ENCODE measurements around the gene CCL23. TPM values are rescaled to one million over a fixed set of nuclear protein-coding genes. Genes with fewer than 3 reads are reported as not detected.

CCL23 gene
- total RNA-seq, 1 experiment from 2014 or later, result not detected

DNA sequence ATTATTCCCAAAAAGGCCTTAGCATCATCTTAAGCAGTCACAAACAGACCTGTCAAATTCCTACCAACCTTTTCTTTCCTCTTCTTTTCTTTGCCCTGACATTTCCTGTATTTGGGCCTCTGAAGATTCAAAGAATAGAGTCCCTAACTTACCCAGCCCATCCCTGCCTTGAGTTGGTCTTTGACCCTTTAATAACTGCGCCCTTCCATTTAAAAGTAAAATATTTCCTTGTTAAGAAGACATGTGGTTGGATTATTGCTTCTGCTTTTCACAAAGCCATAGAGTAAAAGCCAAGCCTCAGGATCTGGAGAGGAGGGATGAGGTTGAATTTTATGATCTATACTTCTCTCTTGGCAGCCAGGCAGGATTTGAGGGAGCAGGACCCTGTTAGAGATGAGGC, 13.2 kb upstream of the CCL23 start:
- intact Hi-C loops (cut with micrococcal nuclease; ENCODE audit: unreplicated experiment), result no loop called here
- ChIA-PET POLR2A (ENCODE audit: low non-redundant PET) (no interaction called here), CTCF (no interaction called here)
- DNase-seq (ENCODE audit: low spot score), result no peak
- no peaks in the 10 kb centered on the region for H3K36me3 ChIP-seq (ENCODE audit: insufficient read depth, low read length, poor library complexity, severe bottlenecking)
- H3K4me3 ChIP-seq (ENCODE audit: low read depth, low read length, poor library complexity, severe bottlenecking), result no peak overlapping the region
- no peak for TF ChIP-seq EZH2 (IDR thresholded peaks at IDR 0.05; ENCODE audit: borderline replicate concordance, low read depth, low read length, poor library complexity, severe bottlenecking)
- TF ChIP-seq, protein P1, sequence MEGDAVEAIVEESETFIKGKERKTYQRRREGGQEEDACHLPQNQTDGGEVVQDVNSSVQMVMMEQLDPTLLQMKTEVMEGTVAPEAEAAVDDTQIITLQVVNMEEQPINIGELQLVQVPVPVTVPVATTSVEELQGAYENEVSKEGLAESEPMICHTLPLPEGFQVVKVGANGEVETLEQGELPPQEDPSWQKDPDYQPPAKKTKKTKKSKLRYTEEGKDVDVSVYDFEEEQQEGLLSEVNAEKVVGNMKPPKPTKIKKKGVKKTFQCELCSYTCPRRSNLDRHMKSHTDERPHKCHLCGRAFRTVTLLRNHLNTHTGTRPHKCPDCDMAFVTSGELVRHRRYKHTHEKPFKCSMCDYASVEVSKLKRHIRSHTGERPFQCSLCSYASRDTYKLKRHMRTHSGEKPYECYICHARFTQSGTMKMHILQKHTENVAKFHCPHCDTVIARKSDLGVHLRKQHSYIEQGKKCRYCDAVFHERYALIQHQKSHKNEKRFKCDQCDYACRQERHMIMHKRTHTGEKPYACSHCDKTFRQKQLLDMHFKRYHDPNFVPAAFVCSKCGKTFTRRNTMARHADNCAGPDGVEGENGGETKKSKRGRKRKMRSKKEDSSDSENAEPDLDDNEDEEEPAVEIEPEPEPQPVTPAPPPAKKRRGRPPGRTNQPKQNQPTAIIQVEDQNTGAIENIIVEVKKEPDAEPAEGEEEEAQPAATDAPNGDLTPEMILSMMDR (conservative IDR thresholded peaks at IDR 0.05; ENCODE audit: low read depth, low read length), result no peak
- no peaks in the 10 kb centered on the region for H3K27me3 ChIP-seq (replicated peaks; ENCODE audit: insufficient read depth, low read depth, low read length, poor library complexity)
- H3K4me1 ChIP-seq (ENCODE audit: insufficient read depth, low read length, poor library complexity, severe bottlenecking), result no peaks in the 10 kb centered on the region
- no TSS peak for BruUV-seq (replicated peaks)
- H3K27ac ChIP-seq (ENCODE audit: low read depth, low read length, poor library complexity, severe bottlenecking), result no peak overlapping the region
- H3K9me3 ChIP-seq (ENCODE audit: low read depth, low read length, poor library complexity, severe bottlenecking), result no peaks in the 10 kb centered on the region

DNA sequence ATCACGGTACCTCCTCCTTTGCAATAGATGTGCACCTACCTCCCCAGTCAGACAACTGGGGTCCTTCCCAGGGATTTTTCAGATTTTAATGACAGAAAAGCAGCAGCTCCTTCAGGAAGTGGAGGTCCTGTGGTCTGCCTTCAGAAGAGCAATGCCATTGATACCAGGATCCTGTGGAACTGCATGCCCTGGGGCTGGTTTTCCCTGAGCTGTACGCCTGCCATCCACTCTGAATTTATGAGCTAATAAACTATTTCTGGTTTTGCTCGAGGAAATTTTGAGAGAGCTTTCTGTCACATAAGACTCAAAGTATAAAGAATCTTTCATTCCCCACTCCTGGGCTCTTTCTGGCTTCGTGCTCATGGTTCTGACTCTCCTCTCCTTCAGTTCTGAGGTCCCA, 10.0 kb upstream of the CCL23 start:
- CTCF ChIA-PET, result no interaction called here
- intact Hi-C loops (cut with micrococcal nuclease; ENCODE audit: unreplicated experiment), result no loop called here
- Histone ChIP-seq H3K27ac (ENCODE audit: low read depth, low read length, poor library complexity, severe bottlenecking) (no peak overlapping the region), H3K4me1 (ENCODE audit: insufficient read depth, low read length, poor library complexity, severe bottlenecking) (no peaks in the 10 kb centered on the region), H3K4me3 (ENCODE audit: low read depth, low read length, poor library complexity, severe bottlenecking) (no peak overlapping the region), H3K27me3 (replicated peaks; ENCODE audit: insufficient read depth, low read depth, low read length, poor library complexity) (no peaks in the 10 kb centered on the region), H3K36me3 (ENCODE audit: insufficient read depth, low read length, poor library complexity, severe bottlenecking) (no peaks in the 10 kb centered on the region), H3K9me3 (ENCODE audit: low read depth, low read length, poor library complexity, severe bottlenecking) (no peaks in the 10 kb centered on the region)
- TF ChIP-seq EZH2 (IDR thresholded peaks at IDR 0.05; ENCODE audit: borderline replicate concordance, low read depth, low read length, poor library complexity, severe bottlenecking), result no peak
- TF ChIP-seq, protein P1 (conservative IDR thresholded peaks at IDR 0.05; ENCODE audit: low read depth, low read length), result no peak
- no peak for DNase-seq (ENCODE audit: low spot score)
- BruUV-seq (replicated peaks), result no TSS peak
- POLR2A ChIA-PET (ENCODE audit: low non-redundant PET), result no interaction called here

DNA sequence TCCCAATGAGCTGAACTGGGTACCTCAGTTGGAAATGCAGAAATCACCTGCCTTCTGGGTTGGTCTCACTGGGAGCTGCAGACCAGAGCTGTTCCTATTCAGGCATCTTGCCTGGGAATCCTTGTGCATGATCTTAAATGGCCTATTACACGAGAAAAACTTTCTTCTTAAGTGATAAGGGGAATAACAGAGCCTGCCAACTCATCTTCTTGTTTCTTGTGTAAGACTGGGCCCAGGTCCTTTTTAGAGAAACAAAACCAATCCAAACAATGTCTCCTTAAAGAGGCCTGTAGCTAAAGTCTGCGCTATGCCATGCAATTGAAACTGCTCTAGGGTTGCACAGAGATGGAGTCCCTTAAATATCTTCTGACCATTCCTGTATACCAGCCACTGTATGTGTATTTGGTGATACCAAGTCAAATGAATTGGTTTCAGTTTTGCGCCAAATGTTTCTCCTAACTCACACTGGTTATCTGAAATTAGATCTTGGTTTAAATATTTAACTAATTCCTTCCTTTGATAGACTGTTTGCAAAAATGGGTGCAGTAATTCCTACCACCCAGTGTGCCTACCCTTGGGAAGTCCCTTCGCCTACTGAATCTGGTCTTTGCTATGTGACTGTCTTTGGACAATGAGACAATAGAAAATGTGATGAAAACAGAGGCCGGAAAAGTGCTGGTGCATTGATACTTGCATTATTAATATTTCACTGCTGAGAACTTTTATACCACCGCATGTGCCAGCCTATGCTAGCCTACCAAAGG, 6.5 kb upstream of the CCL23 start:
- no peak for DNase-seq (ENCODE audit: low spot score)
- Histone ChIP-seq H3K36me3 (ENCODE audit: insufficient read depth, low read length, poor library complexity, severe bottlenecking) (no peaks in the 10 kb centered on the region), H3K9me3 (ENCODE audit: low read depth, low read length, poor library complexity, severe bottlenecking) (no peaks in the 10 kb centered on the region), H3K27me3 (replicated peaks; ENCODE audit: insufficient read depth, low read depth, low read length, poor library complexity) (no peaks in the 10 kb centered on the region), H3K27ac (ENCODE audit: low read depth, low read length, poor library complexity, severe bottlenecking) (no peak overlapping the region), H3K4me3 (ENCODE audit: low read depth, low read length, poor library complexity, severe bottlenecking) (no peak overlapping the region), H3K4me1 (ENCODE audit: insufficient read depth, low read length, poor library complexity, severe bottlenecking) (no peaks in the 10 kb centered on the region)
- no TSS peak for BruUV-seq (replicated peaks)
- TF ChIP-seq, protein P1 (conservative IDR thresholded peaks at IDR 0.05; ENCODE audit: low read depth, low read length), result no peak
- no peak for TF ChIP-seq EZH2 (IDR thresholded peaks at IDR 0.05; ENCODE audit: borderline replicate concordance, low read depth, low read length, poor library complexity, severe bottlenecking)
- POLR2A ChIA-PET (ENCODE audit: low non-redundant PET), result no interaction called here
- intact Hi-C loops (cut with micrococcal nuclease; ENCODE audit: unreplicated experiment), result no loop called here
- CTCF ChIA-PET, result no interaction called here

All from A673 (cell line).